ENCODE measurements around the gene MYO5B. TPM values are rescaled to one million over a fixed set of nuclear protein-coding genes. Genes with fewer than 3 reads are reported as not detected.

Gene MYO5B
- total RNA-seq, 4 donors from 2014 or later, result 0.63 to 31.0 (median 13.0) TPM

GRCh38 chr18:49845629-49846360 is 349.2 kb downstream of the MYO5B start:
- no peak for TF ChIP-seq CTCF (IDR thresholded peaks at IDR 0.05)
- ATAC-seq (ENCODE audit: low FRiP score), result no peak
- DNase-seq (ENCODE audit: low spot score), result no peak

- DNase-seq (ENCODE audit: low spot score), result no peak
- TF ChIP-seq CTCF (IDR thresholded peaks at IDR 0.05), result no peak
- no peak for ATAC-seq (ENCODE audit: low FRiP score)
Observed at GRCh38 chr18:49844903-49845302, 350.0 kb downstream of the MYO5B start.

GRCh38 chr18:49843778-49844625 is 350.9 kb downstream of the MYO5B start:
- DNase-seq (ENCODE audit: low spot score) (no peak), ATAC-seq (ENCODE audit: low FRiP score) (no peak)
- TF ChIP-seq CTCF (IDR thresholded peaks at IDR 0.05), result no peak

- DNase-seq (ENCODE audit: low spot score) (no peak), ATAC-seq (ENCODE audit: low FRiP score) (no peak)
- no peak for TF ChIP-seq CTCF (IDR thresholded peaks at IDR 0.05)
Observed at GRCh38 chr18:49843131-49843530, 351.8 kb downstream of the MYO5B start.

- TF ChIP-seq CTCF (IDR thresholded peaks at IDR 0.05), result no peak
- ATAC-seq (ENCODE audit: low FRiP score), result no peak
- no peak for DNase-seq (ENCODE audit: low spot score)
Observed at GRCh38 chr18:49842656-49843055, 352.3 kb downstream of the MYO5B start.

- no peak for ATAC-seq (ENCODE audit: low FRiP score)
- no peak for DNase-seq (ENCODE audit: low spot score)
- no peak for TF ChIP-seq CTCF (IDR thresholded peaks at IDR 0.05)
Observed at GRCh38 chr18:49841236-49842217, 353.4 kb downstream of the MYO5B start.

Data from omental fat pad (tissue), 4 donors.